Coronary artery (tissue), 2 donors: ENCODE data around the gene FA2H.
"Not testable (repeated sequence)": the region's sequence is repeated elsewhere in the genome, so short reads cannot be mapped to it uniquely, and the experiment has no call there.

Experiments
- DNase-seq: peaks from one replicate; pipeline ENCODE4 v3.0.0-alpha.2; 2017; ENCODE audit warnings: low spot score
- H3K27ac ChIP-seq, 2 donors: fragments of 200-600 bp; sonication (generic); one replicate each; pipeline ENCODE4 v1.5.1; 2016 to 2019
- H3K4me3 ChIP-seq: fragments of 200-600 bp; sonication (generic); 2 replicates; pipeline ENCODE4 v1.5.1; 2016; ENCODE audit warnings: mild to moderate bottlenecking, moderate library complexity
- TF ChIP-seq, protein P1 (sequence below): fragments of 200-600 bp; sonication (generic); IDR thresholded peaks from one replicate; pipeline ENCODE4 v1.5.1; 2019; ENCODE audit warnings: antibody characterized with exemption

FA2H gene

DNA sequence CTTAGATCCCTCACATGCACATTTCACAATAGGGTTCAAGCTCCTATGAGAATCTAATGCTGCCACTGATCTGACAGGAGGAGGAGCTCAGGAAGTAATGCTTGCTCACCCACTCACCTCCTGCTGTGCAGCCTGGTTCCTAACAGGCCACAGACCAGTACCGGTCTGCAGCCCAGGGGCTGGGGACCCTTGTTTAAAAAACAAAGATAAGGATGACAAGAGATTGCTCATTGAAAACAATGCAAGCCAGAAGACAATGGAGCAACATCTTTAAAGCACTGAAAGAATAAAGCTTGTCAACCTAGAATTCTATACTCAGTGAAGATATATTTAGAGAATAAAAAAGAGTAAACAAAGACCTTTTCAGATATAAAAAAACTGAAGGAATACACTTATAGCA lies 22.8 kb upstream of the FA2H start:
- DNase-seq: no peak
- TF ChIP-seq, protein P1, sequence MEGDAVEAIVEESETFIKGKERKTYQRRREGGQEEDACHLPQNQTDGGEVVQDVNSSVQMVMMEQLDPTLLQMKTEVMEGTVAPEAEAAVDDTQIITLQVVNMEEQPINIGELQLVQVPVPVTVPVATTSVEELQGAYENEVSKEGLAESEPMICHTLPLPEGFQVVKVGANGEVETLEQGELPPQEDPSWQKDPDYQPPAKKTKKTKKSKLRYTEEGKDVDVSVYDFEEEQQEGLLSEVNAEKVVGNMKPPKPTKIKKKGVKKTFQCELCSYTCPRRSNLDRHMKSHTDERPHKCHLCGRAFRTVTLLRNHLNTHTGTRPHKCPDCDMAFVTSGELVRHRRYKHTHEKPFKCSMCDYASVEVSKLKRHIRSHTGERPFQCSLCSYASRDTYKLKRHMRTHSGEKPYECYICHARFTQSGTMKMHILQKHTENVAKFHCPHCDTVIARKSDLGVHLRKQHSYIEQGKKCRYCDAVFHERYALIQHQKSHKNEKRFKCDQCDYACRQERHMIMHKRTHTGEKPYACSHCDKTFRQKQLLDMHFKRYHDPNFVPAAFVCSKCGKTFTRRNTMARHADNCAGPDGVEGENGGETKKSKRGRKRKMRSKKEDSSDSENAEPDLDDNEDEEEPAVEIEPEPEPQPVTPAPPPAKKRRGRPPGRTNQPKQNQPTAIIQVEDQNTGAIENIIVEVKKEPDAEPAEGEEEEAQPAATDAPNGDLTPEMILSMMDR: no peak
- Histone ChIP-seq H3K4me3 (no peak overlapping the region), H3K27ac (no peak overlapping the region)

DNA sequence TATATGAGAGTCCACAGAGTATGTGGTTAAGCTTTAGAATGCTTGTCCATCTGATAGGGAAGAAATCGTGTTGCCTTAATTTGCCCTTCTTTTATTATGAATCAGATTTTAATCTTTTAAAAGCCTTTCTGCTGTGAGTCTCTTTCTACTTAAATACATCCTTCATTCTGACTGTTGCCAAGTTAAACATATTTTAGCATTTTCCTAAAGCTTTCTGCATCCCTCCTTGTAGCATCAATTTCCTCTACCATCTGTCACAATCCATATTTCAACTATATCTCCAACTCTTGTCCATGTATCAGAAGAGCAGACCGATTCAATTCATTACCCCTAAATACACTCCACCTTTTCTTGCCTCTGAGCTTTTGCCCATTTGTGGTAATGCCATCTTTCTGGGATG lies 20.5 kb upstream of the FA2H start:
- Histone ChIP-seq H3K27ac (no peak overlapping the region), H3K4me3 (no peak overlapping the region)
- no peak for DNase-seq
- TF ChIP-seq, protein P1: no peak

DNA sequence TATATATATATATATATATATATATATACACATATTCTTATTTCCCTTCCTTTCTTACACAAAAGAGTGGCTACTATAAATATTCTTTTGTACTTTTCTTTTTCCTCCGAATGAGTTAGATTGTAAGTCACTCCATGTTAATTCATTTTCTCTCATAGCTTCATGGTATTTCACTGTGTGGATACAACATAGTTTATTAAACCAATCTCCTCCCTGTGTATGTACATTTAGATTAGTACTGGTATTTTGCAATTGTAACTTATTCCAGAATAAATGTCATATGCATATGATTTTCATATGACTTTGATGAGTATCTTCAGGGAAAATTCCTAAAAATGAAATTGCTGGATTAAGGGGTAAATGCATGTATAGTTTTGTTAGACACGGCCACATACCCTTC lies 20.0 kb upstream of the FA2H start:
- TF ChIP-seq, protein P1: no peak
- Histone ChIP-seq H3K27ac (no peak overlapping the region), H3K4me3 (no peak overlapping the region)
- DNase-seq: no peak

DNA sequence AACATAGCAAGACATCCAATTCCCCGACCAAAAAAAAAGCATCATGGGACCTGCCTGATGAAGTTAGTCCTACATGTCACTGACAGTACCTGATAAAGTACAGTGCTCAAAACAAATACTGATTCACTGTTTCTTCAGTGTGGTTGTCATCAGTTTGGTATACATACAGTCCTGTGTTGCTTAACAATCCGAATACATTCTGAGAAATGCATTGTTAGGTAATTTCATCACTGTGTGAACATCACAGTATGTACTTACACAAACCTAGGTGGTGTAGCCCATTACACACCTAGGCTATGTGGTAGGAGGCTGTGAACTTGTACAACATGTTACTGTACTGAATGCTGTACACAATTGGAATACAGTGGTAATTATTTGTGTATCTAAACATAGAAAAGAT lies 19.0 kb upstream of the FA2H start:
- Histone ChIP-seq H3K27ac (no peak overlapping the region), H3K4me3 (no peak overlapping the region)
- TF ChIP-seq, protein P1: no peak
- no peak for DNase-seq

DNA sequence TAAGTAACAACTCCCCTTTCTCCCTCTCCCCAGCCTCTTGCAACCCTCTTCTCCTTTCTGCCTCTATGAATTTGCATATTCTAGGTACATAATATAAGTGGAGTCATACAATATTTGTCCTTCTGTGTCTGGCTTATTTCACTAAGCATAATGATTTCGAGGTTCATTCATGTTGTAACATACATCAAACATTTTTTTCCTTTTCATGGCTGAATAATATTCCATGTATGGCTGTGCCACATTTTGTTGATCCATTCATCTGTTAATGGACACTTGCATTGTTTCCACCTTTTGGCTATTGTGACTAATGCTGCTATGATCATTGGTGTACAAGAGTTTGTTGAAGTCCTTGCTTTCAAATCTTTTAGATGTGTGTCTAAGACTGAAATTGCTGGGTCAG lies 17.6 kb upstream of the FA2H start:
- DNase-seq: no peak
- H3K27ac ChIP-seq: no peak overlapping the region
- no peak overlapping the region for H3K4me3 ChIP-seq
- TF ChIP-seq, protein P1: no peak

DNA sequence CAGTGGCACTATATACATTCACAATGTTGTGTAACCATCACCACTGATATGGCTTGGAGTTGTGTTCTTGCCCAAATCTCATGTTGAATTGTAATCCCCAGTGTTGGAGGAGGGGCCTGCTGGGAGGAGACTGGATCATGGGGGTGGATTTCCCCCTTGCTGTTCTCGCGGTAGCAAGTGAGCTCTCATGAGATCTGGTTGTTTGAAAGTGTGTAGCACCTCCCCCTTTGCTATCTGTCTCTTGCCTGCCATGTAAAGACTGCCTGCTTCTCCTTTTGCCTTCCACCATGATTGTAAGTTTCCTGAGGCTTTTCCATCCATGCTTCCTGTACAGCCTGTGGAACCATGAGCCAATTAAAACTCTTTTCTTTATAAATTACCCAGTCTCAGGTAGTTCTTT lies 17.1 kb upstream of the FA2H start:
- H3K27ac ChIP-seq, H3K4me3 ChIP-seq, DNase-seq: not testable (repeated sequence)

DNA sequence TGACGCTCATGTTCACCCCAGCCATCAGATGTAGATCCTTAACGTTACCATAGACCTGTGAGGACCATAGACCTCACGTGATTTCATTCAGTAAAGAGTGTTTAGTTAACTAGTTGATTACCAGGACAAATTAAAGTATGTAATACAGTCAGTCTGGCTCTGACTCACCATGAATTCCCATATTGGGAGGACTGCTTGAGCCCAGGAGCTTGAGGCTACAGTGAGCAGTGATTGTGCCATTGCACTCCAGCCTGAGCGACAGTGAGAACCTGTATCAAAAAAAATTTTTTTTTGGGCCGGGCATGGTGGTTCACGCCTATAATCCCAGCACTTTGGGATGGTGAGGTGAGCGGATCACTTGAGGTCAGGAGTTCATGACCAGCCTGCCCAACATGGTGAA lies 13.5 kb upstream of the FA2H start:
- no peak for DNase-seq

More for the DNA sequence above, 13.5 kb upstream of the FA2H start:
- Histone ChIP-seq H3K27ac (no peak overlapping the region), H3K4me3 (no peak overlapping the region)
- TF ChIP-seq, protein P1: no peak
